DOHH2 (cell line): ENCODE data around the gene SHMT2.

Experiments
- EZH2phosphoT487 ChIP-seq: fragments of 200-600 bp; sonication (generic); IDR thresholded peaks from 2 replicates; pipeline ENCODE4 v1.6.1; 2017; ENCODE audit warnings: borderline replicate concordance, mild to moderate bottlenecking, antibody characterized with exemption, low read length, moderate library complexity, mixed read lengths
- TF ChIP-seq, protein P1 (sequence below): fragments of 200-600 bp; sonication (generic); IDR thresholded peaks from one replicate; pipeline ENCODE4 v1.5.1; 2014; ENCODE audit warnings: antibody characterized with exemption, mild to moderate bottlenecking, low read depth, low read length; ENCODE audit not compliant: poor library complexity, severe bottlenecking

- TF ChIP-seq, protein P1, sequence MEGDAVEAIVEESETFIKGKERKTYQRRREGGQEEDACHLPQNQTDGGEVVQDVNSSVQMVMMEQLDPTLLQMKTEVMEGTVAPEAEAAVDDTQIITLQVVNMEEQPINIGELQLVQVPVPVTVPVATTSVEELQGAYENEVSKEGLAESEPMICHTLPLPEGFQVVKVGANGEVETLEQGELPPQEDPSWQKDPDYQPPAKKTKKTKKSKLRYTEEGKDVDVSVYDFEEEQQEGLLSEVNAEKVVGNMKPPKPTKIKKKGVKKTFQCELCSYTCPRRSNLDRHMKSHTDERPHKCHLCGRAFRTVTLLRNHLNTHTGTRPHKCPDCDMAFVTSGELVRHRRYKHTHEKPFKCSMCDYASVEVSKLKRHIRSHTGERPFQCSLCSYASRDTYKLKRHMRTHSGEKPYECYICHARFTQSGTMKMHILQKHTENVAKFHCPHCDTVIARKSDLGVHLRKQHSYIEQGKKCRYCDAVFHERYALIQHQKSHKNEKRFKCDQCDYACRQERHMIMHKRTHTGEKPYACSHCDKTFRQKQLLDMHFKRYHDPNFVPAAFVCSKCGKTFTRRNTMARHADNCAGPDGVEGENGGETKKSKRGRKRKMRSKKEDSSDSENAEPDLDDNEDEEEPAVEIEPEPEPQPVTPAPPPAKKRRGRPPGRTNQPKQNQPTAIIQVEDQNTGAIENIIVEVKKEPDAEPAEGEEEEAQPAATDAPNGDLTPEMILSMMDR = no peak
- no peak for TF ChIP-seq EZH2phosphoT487
These were observed 8.1 kb downstream of the SHMT2 start for GRCh38 chr12:57237596-57237931.
